HG02678 (cell line): ENCODE data around the gene MRPS16.

ENCODE experiments used
- ATAC-seq: cut with Tn5 transposase; IDR thresholded peaks from one replicate; pipeline ENCODE4 v1.9.1; 2021; ENCODE audit warnings: mild to moderate bottlenecking, moderate library complexity; ENCODE audit not compliant: unreplicated experiment

MRPS16 gene

GRCh38 chr10:73205081-73205480 is 47.4 kb downstream of the MRPS16 start:
- no peak for ATAC-seq
